Liver (tissue), 3 donors: Measurements from ENCODE around the gene OR52I2.

Source experiments
- ATF3 ChIP-seq: IDR thresholded peaks from 2 replicates; pipeline ENCODE4 v1.6.1; 2016; ENCODE audit warnings: antibody characterized with exemption
- CTCF ChIP-seq: fragments of 150-350 bp; IDR thresholded peaks from 2 replicates; pipeline ENCODE4 v1.5.1; 2017; ENCODE audit warnings: improper control_type of control experiment, low read depth, low read length; ENCODE audit not compliant: missing input control
- EGR1 ChIP-seq, 2 donors: IDR thresholded peaks; 2 replicates each; pipeline ENCODE4 v1.6.1; 2016 to 2018; ENCODE audit warnings: antibody characterized with exemption in 2 of 2, low read depth in 2 of 2
- FOXA1 ChIP-seq: IDR thresholded peaks from 2 replicates; pipeline ENCODE4 v1.6.1; 2016; ENCODE audit warnings: antibody characterized with exemption
- FOXA2 ChIP-seq: IDR thresholded peaks from 2 replicates; pipeline ENCODE4 v1.6.1; 2016; ENCODE audit warnings: antibody characterized with exemption
- GABPA ChIP-seq, 2 donors: IDR thresholded peaks in 1 of 2; conservative IDR thresholded peaks in 1 of 2; 2 replicates each; pipeline ENCODE4 v1.6.1; 2016; ENCODE audit warnings: antibody characterized with exemption in 2 of 2, mild to moderate bottlenecking in 1 of 2, moderate library complexity in 1 of 2
- JUND ChIP-seq, 2 donors: IDR thresholded peaks; 2 replicates each; pipeline ENCODE4 v1.6.1; 2016; ENCODE audit warnings: antibody characterized with exemption in 2 of 2
- MAX ChIP-seq: IDR thresholded peaks from 2 replicates; pipeline ENCODE4 v1.6.1; 2016; ENCODE audit warnings: antibody characterized with exemption
- NR2F2 ChIP-seq: IDR thresholded peaks from 2 replicates; pipeline ENCODE4 v1.6.1; 2016; ENCODE audit warnings: antibody characterized with exemption
- REST ChIP-seq: IDR thresholded peaks from 2 replicates; pipeline ENCODE4 v1.6.1; 2016; ENCODE audit warnings: antibody characterized with exemption, mild to moderate bottlenecking
- RXRA ChIP-seq, 2 donors: IDR thresholded peaks; 2 replicates each; pipeline ENCODE4 v1.6.1; 2017 to 2018; ENCODE audit warnings: antibody characterized with exemption in 2 of 2, mild to moderate bottlenecking in 1 of 2
- SP1 ChIP-seq: IDR thresholded peaks from 2 replicates; pipeline ENCODE4 v1.6.1; 2018; ENCODE audit warnings: antibody characterized with exemption, mild to moderate bottlenecking
- TAF1 ChIP-seq: conservative IDR thresholded peaks from 2 replicates; pipeline ENCODE4 v1.6.1; 2016; ENCODE audit warnings: antibody characterized with exemption, mild to moderate bottlenecking
- YY1 ChIP-seq: IDR thresholded peaks from 2 replicates; pipeline ENCODE4 v1.6.1; 2016; ENCODE audit warnings: antibody characterized with exemption, mild to moderate bottlenecking
- donor health status: healthy.
- donor health status: healthy.

GRCh38 chr11:4619514-4619913 is 38.0 kb downstream of the OR52I2 start:
- TF ChIP-seq CTCF (no peak), RXRA (IDR thresholded peaks at IDR 0.05) (no peak), REST (no peak), FOXA1 (no peak), TAF1 (no peak), GABPA (IDR thresholded peaks at IDR 0.05 in 1 of 2, conservative IDR thresholded peaks at IDR 0.05 in 1 of 2) (no peak), MAX (no peak), YY1 (no peak), SP1 (no peak), EGR1 (IDR thresholded peaks at IDR 0.05; ENCODE audit: low read depth in 2 of 2) (no peak), FOXA2 (no peak), JUND (IDR thresholded peaks at IDR 0.05) (no peak), ATF3 (no peak), NR2F2 (no peak)
